HG02623 (cell line): ENCODE data around the gene SEL1L3.

Experiments
- ATAC-seq: cut with Tn5 transposase; IDR thresholded peaks from one replicate; pipeline ENCODE4 v1.9.1; 2021; ENCODE audit warnings: moderate library complexity; ENCODE audit not compliant: unreplicated experiment

SEL1L3 gene

DNA sequence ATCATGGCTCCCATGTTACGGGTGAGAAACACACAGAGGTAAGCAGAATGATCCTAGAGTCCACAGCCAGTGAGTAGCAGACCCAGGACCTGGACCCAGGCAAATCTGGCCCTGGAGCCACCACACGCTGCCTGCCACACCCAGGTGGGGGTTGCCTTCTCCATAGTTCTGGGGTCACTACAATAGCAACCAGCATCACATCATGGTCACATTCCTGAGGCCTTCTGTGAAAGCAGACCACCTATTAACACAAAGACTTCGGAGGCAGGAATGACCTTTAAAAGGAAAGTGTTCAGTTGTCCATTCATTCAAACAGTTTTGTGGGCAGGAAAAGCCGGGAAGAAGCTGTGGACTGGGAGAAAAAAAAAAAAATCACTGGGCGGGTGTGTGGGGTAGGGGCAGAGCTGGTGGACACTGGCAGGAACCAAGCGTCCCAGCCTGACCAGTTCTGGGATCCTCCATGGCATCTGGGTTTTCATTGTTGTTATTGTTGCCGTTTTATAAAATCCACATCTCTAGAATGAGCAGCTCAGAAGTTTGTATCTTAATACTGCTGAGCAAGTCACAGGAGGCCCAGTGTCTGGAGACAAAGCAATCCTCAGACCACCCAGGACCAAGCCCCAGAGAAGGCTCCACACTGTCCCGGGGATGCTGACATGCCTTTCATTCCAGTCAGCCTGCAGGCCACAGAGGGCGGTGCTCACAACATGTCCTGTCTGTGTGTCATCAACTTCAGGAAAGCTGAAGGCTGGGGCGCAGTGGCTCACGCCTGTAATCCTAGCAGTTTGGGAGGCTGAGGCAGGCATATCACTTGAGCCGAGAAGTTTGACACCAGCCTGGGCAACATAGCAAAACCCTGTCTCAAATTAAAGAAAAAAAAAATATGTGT lies 67.0 kb downstream of the SEL1L3 start:
- ATAC-seq, result no peak

DNA sequence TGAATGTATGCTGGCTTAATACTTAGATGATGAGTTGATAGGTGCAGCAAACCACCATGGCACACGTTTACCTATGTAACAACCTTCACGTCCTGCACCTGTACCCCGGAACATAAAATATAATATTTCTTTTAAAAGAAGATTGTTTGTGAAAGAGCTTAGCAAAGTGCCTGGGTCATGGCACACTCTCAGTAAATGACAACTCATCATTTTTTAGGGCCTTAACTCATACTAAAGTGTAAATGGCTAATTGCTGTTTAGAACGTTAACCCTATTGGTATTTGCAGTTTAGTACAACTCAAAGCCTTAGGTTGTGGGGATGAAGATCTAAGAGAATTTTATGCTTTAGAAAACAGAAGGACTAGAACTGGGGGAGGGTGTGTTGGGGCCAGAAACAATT lies 67.7 kb downstream of the SEL1L3 start:
- no peak for ATAC-seq

DNA sequence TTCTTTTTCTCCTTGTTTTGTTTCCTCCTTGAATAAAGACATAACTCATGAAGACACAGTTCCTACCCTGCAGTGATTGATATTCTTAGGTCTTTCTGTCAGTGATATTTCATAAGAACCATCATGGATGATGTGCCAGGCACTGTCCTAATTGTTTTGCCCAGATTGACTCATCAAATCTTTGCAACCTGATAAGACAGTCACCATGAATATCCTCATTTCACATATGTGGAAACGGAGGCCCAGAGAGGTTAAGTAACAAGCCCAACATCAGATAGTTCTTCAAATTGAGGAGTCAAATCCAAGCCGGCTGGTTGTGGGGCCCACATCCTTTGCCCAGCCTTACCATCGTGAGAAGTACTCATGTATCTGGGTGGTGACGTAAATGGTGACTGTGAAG lies 69.9 kb downstream of the SEL1L3 start:
- no peak for ATAC-seq

DNA sequence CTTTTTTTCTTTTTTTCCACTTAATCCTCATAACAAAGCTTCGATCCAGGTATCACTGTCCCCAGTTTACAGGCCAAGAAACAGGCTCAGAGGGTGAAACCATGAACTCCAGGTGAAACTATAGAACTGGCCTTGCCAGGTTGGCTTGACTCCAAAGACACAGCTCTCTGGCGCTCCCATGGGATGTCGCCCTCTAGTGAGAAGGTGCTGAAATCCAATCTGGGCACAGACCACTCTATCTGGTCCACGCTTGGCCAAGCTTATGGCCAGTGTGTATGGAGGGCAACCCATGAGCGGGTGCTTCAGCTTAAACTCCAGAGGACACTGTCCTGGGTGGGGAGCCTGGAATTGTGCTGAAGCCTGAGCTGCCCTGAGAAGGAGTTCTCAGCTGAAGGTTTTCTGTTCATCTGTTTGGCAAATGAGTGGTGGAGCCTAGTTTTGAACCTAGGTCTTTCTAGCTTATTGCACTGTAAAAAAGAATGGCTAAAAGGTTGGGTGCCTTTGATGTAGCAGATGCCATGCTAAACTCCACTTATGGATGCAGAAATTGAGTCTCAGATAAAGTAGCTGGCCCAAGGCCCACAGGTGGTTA lies 70.5 kb downstream of the SEL1L3 start:
- ATAC-seq, result no peak

DNA sequence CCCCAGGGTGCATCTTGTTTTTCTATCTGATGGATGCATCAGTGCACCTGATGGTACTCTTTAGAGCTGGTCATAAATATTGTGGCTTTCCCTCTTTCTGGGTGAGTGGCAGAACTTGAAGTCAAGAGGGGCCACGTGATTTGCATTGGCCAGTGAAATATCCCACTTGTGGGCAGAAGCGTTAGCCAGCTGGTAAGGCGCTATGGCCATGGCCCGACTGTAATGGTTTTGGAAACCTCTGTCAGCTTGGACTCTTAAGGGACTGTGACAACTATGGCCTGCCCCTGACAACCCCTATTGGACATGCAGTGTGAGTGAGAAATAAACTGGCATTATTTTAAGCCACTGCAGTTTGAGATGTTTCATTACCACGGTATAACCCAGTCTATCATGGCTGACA lies 72.8 kb downstream of the SEL1L3 start:
- ATAC-seq, result no peak

DNA sequence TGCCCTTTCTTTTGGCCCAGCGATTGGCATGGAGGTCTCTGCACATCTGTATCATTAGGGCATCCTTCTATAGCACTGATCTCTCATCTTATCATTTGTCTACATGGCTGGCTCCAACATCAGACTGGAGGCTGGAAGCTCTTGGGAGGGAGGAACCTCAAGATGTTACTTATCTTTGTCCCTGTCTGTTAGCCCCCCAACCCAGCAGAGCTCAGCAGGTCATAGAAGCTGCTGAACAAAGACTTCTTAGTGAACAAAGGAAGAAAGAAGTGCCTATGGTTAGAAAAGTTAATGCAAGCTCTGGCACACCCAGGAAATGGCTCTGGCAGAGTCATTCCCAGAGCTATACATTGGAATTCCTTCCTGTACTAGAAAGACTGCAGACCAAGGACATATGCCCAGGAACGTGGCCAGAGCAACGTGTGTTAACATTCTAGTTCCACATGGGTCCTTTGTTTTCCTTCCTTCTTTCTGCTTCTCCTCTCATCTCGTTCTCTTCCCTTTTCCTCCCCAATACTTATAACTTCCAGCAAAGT lies 74.0 kb downstream of the SEL1L3 start:
- ATAC-seq, result no peak

DNA sequence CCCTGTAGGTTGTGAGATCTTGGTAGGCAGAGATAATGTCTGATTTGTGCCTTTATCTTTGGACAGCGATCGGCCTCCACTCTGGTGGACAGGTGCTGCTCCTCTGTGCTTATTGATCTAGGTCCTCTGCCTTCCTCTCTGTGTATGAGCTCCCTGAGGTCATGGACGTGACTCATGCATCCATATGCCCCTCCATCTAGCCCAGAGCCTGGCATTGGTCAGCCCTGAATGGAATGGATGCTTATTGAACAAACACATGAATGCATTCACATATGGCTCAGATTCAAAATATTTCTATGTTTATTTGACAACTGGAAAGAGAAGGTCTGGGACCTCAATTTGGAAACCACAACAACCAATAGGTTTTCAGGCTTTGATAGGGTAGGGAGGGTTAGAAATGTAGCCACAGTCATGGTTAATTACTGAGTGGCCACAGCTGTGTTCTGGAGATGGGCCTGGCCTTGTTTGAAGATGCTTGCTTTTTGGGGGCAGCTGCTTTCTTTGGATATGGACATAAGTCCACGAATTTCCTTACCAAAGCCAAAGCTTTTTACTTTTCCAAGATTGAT lies 76.2 kb downstream of the SEL1L3 start:
- ATAC-seq, result no peak

DNA sequence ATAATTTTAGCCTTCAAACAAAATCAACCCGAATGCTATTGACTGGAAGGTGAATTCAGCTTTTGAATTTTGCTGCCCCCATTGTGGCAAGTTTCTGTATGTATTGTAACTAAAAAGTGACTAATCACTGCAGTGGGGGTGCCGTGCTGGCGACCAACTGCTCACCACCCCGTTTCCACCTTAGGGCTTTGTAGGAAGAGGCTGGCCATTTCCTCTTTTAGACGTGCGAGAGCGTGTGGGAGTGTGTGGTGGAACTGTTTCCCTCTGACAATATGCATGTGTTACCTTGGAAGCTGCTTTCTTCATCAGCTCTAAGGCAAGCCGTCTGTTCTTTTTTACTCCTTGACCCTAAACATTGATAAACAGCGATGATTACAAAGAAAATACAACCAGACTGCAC lies 78.8 kb downstream of the SEL1L3 start:
- ATAC-seq, result no peak

DNA sequence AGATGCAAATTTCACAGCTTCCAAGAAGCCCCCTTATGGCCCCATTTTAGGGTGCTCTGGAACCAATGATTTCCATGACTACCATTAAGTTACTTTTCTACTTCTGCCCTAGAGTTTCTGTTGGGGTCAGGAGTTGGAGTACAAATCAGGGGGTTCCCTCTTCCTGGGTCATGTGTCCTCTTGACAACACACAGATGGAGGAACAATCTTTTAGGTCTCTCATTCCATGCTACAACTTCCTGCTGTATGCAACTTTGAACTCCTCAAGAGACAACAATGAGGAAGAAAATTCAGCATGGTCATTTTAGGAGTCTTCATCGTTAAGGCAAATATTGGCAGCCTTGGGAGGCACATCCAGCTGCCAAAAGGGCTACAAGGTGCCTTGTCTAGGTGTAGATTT lies 79.7 kb downstream of the SEL1L3 start:
- ATAC-seq, result no peak

DNA sequence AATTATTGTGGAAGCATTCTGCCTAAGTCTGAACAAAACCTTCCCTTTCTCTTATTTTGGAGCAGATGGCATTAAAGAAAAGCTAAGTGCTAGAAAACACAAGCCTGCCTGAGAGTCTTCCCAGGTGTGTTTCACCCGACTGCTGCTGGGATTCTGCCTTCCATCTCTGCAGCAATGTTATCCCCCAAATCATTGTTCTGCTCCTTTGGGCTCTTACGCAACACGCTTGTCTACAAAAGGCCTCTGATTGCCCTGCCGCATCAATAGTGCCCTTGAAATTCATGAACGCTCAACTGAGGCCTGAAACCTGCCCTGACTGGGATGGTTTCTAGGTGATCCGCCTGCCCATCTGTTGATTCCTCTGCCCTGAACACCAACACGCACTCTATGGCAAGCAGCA lies 80.3 kb downstream of the SEL1L3 start:
- ATAC-seq, result no peak

DNA sequence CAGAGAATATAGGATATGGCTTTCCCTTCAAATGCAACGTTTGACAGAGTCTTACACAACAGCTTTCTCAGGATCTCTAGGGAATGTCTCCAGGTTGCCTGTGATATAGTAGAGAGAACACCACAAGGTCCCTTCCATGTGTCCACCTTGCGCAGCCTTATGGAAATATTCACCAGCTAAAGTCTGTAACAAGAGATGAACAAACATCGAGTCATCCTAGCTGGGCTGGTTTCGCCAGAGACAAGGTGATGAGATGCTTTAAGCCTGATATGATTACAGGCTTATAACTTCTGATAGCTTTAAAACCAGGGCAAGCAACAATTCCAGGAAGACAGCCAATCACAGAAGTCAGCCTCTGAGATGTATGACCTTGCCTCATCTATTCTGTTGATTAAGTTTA lies 83.8 kb downstream of the SEL1L3 start:
- ATAC-seq, result no peak

DNA sequence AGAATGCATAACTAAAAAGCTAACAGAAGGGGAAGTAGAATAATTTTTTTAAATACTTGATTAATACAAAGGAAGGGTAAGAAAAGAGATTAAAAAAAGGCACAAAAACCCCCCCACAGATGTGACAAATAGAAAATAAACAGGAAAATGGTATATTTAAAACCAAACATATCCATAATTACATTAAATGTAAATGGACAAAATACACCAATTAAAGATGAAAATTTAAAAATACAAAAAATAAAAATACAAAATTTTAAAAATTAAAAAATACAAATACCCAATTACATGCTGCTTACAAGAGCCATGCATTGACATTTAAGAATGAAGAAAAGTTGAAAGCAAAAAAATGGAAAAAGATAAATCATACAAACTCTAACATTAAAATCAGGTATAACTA lies 86.0 kb downstream of the SEL1L3 start:
- ATAC-seq, result no peak

DNA sequence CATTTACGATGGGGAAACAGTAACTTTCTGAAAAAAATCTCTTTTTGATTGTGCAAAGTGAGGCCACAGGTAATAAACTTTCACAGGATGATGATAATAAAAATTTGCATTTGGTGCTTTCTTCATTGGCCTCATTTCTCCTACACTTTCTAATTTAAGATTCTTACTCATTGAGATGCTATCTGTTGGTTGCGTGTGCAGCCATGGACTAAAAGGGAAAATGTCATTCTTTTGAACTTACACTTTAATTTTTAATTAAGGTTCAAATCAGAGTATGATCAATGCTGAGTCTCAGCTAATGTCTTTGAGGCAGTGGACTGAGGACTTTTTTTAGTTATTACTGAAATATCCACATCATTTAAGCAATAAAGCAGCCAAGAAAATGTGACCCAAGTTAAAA lies 87.6 kb downstream of the SEL1L3 start:
- no peak for ATAC-seq

DNA sequence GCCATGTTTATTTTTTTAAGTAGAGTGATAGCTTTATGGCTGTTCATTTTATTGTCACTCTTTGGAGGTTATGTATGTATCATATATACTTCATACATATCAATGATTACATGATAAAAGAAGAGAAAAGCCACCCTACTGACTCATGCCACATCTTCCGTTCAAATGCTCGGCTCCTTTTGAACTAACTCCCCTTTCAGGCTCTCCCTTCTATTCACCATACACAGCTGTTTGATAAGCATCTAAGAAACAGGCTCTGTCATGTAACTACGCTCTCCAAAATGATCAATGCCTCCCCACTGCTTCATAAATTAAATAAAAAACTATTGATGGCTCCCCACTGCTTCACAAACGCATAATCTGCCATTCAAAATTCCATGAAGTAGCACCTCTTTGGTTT lies 89.4 kb downstream of the SEL1L3 start:
- no peak for ATAC-seq

DNA sequence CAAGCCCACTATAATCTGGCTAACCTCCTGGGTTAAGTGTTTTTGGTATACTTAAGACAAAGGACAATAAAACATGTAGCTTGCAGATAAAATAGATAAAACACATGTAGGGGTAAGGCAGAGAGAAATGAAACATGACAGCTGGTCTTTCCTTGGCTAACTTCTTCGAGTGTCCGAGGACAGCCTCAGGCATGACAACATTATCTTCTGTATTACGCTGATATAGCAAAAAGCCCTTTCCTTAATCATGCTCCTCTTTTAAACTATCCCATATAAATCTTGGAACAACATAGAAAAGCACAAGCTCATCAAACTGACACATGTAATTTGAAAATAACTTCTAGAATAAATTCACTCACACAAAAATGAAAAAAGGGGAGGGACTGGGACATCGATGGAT lies 91.1 kb downstream of the SEL1L3 start:
- no peak for ATAC-seq

DNA sequence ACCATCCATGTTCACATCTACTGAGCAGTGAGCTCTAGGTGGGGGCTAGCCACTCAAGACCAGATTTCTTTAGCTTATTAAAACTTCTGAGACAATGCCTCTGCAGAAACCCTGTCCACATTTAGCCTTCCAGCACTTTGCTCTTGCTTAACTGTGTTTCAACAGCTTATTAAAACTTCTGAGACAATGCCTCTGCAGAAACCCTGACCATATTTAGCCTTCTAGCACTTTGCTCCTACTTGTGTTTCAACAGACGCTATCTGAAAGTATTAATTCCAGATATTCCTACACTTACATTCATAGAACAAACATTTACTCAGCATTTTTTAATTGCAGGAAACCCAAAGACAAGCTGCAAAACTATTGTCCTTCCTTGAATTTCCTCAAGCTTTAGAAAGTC lies 91.9 kb downstream of the SEL1L3 start:
- ATAC-seq, result no peak

DNA sequence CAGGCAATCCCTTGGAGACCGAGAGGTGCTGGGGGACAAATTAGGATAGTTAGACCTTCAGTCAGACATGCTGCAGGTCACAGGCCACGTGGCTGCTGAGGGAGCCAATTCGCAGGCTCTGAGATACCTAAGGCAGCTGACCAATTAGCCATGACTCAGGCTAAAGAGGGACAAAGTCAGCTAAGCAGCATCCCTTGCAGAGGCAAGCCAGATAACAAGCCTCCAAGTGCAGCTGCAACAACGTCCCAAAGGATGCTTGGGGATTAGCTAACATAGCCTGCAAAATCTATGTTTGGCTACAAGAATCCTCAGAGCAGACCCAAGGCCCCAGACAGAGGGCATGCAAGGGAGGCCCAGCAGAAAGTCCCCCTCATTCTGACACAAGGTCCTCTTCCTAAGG lies 93.5 kb downstream of the SEL1L3 start:
- ATAC-seq, result no peak

DNA sequence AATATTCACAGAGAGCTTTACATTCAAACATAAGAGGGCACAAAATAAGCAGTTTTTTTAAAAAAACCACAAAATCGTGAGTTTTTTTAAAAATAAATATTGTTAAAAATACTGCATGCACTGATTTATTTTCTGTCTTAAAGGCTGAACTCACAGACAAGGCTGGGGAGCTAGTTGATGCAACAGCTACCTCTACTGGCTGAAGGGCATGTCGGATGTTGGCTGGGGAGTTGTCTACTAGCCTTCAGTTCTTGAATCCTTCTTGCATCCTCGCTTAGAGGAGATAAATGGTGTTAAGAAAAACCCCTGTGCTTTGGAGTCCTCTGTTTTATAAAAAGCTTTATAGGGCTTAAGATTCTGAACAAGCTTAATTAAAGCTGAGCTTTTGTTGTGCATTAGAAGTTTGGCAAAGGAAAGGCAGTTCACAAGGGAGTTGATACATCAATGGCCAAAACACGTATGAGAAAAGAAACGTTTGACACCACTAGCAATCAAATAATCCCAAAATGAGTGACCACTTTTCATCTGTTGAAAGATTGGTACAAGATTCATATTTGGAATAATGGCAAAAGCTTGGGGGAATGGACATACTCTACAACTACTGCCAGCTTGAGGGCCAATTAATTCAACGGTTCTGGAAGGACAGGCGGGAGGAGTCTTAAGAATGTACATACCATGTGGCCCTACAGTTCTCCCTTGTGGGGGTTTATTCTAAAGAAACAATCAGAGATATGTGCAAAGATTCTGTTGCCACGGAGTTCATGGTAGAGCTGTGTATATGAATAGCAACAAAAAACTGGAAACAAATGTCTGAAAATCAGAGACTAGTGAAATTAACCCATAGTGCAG lies 94.7 kb downstream of the SEL1L3 start:
- ATAC-seq, result no peak

DNA sequence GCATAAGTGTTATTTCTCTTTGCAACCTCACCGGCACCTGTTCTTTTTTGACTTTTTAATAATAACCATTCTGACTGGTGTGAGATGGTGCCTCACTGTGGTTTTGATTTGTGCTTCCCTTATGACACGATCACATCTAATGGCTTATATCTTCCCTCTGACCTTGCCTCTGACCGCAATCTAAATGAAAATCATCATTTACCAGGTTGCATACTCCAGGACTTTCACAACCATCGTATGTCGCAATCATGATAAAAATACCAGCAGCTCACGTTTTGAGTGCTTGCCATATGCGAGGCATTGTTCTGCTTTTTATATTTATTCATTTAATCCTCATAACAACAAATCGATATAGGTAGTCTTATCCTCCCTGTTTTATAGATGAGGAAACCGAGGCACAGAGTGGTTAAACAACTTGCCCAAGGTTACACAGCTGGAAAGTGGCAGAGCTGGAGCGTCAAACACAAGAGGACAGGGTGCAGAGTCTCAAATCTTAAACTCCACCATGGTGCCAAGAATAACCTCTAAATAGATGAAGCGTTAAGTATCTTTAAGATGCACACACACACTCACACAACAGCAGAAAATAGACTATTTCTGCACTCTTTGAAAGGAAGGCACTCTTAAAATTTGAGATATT lies 102.2 kb downstream of the SEL1L3 start:
- no peak for ATAC-seq

DNA sequence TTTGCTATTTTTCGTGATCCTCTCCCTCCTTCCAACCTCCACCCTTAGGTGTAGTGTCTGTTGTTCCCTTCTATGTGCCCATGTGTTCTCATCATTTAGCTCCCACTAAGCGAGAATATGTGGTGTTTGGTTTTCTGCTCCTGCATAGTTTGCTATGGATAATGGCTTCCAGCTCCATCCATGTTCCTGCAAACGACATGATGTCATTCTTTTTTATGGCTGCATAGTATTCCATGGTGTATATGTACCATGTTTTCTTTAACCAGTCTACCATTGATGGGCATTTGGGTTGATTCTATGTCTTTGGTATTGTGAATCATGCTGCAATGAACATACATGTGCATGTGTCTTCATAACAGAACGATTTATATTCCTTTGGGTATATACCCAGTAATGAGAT lies 102.7 kb downstream of the SEL1L3 start:
- ATAC-seq, result no peak

DNA sequence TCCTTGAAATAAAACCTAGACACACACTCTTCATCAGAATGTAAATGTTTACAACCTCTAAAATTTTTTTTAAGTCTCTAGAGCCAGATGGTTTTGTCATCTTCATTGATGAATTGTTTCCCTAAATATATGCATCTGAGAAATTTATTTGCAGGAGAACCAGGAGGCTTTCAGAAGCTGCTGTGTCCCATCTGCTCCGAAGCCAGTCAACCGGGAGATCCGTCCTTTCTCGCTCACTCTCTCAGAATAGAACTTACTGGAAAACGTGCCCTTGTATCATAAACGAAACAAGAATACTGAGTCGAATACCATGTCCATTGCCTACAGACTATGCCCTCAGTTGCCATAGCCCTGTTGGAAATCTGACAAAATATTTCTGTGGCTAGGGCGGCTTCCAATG lies 103.7 kb downstream of the SEL1L3 start:
- ATAC-seq, result no peak
